Stimulated activated memory B cell treated with anti-CD40 and anti-IgM and Interleukin-4, amounts not matched to agents 10 μg/mL and 1 μg/mL and 100 μg/mL, for 72 hours (primary cell): ENCODE data around the gene KSR1.

Experiments
- ATAC-seq: fragments of 150-1000 bp; cut with Tn5 transposase; 2 replicates; pipeline ENCODE4 v1.10.0; 2021
- H3K27ac Mint-ChIP-seq: one replicate; pipeline ENCODE4 v1.8.0; 2022; ENCODE audit warnings: mild to moderate bottlenecking, mixed read lengths
- H3K27me3 Mint-ChIP-seq: one replicate; pipeline ENCODE4 v1.8.0; 2022; ENCODE audit warnings: mixed read lengths
- H3K36me3 Mint-ChIP-seq: one replicate; pipeline ENCODE4 v1.8.0; 2022; ENCODE audit warnings: mixed read lengths
- H3K4me1 Mint-ChIP-seq: one replicate; pipeline ENCODE4 v1.8.0; 2022; ENCODE audit warnings: mixed read lengths
- H3K4me3 Mint-ChIP-seq: one replicate; pipeline ENCODE4 v1.8.0; 2022; ENCODE audit warnings: mild to moderate bottlenecking, moderate library complexity, mixed read lengths
- H3K9me3 Mint-ChIP-seq: one replicate; pipeline ENCODE4 v1.8.0; 2022; ENCODE audit warnings: mixed read lengths

The KSR1 gene

DNA sequence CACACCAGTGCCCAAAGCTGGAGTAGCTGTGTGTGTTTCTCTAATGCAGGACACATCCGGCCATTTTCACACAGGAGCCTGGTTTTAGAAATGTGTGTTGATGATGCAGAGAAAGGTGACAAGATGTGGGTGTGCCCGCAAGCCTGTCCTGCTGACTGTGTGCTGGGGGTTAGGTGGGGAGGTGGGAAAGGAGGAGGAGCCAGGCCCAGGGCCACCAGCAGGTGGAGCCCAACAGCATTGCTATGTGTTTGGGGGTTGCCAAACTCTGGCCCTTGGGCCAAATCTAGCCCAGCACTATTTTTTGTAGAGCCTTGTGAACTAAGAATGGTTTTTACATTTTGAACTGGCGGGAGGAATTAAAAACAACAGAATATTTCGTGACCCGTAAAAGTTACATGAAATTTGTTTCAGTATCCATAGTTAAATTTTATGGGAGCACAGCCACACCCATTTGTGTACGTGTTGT, 113.0 kb downstream of the KSR1 start:
- H3K27me3 Mint-ChIP-seq, result no peaks in the 10 kb centered on the region
- H3K27ac Mint-ChIP-seq, result peak overlapping the region; percentile 15
- H3K9me3 Mint-ChIP-seq, result no peaks in the 10 kb centered on the region
- peak; percentile 74 for ATAC-seq
- no peak overlapping the region for H3K4me3 Mint-ChIP-seq
- peaks cover 2% of the 10 kb centered on the region for H3K36me3 Mint-ChIP-seq
- peaks cover 23% of the 10 kb centered on the region for H3K4me1 Mint-ChIP-seq

DNA sequence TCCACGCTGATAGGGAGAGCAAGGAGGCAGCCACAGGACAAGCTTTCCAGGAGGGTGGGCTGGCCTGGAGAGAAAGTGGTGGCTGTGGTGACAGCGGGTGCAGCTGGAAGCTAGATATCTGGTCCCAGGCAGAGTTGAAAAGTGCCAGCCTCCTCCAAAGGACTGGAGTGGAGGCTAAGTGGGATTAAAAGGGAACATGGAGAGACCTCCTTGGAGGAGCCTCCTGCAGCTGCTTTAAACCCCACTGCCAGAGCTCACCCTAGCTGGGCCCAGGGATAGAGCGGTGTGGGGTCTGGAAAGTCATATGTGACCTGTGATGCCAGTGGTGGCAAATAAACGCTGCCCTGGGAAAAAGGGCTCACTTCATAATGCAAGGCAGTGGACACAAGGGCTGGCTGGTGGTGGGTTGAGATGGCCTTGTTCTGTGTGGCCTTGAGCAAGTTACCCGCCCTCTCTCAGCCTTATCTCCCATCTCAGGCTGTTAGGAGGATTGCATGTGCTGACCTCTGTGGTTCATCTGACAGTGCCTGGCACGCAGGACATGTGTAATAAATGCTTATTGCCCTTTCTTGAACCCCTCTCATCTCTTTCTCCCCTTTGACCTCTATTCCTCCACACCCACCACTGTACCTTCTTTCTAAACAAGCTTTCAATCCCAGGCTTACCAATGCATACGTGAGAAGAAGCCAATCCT, 113.8 kb downstream of the KSR1 start:
- Mint-ChIP-seq H3K9me3 (no peaks in the 10 kb centered on the region), H3K4me3 (no peak overlapping the region), H3K36me3 (no peaks in the 10 kb centered on the region), H3K4me1 (peaks cover 30% of the 10 kb centered on the region), H3K27ac (peak overlapping the region; percentile 15), H3K27me3 (no peaks in the 10 kb centered on the region)
- ATAC-seq, result no peak

- Mint-ChIP-seq H3K36me3 (no peaks in the 10 kb centered on the region), H3K27ac (no peak overlapping the region), H3K4me1 (peaks cover 30% of the 10 kb centered on the region), H3K9me3 (no peaks in the 10 kb centered on the region), H3K4me3 (no peak overlapping the region), H3K27me3 (no peaks in the 10 kb centered on the region)
- ATAC-seq, result no peak
These were observed 114.3 kb downstream of the KSR1 start for GRCh38 chr17:27570578-27570914.

GRCh38 chr17:27571563-27572352, 115.5 kb downstream of the KSR1 start:
- peaks cover 28% of the 10 kb centered on the region for H3K4me1 Mint-ChIP-seq
- no peaks in the 10 kb centered on the region for H3K36me3 Mint-ChIP-seq
- no peak overlapping the region for H3K4me3 Mint-ChIP-seq
- no peak for ATAC-seq
- no peak overlapping the region for H3K27ac Mint-ChIP-seq
- no peaks in the 10 kb centered on the region for H3K27me3 Mint-ChIP-seq
- H3K9me3 Mint-ChIP-seq, result no peaks in the 10 kb centered on the region

GRCh38 chr17:27572665-27573064, 116.4 kb downstream of the KSR1 start:
- H3K27ac Mint-ChIP-seq, result peak overlapping the region; percentile 28
- no peak overlapping the region for H3K4me3 Mint-ChIP-seq
- no peaks in the 10 kb centered on the region for H3K27me3 Mint-ChIP-seq
- H3K4me1 Mint-ChIP-seq, result peaks cover 28% of the 10 kb centered on the region
- no peaks in the 10 kb centered on the region for H3K36me3 Mint-ChIP-seq
- no peaks in the 10 kb centered on the region for H3K9me3 Mint-ChIP-seq
- ATAC-seq, result no peak

GRCh38 chr17:27573548-27573947, 117.3 kb downstream of the KSR1 start:
- Mint-ChIP-seq H3K27me3 (no peaks in the 10 kb centered on the region), H3K36me3 (no peaks in the 10 kb centered on the region), H3K27ac (no peak overlapping the region), H3K4me1 (peaks cover 32% of the 10 kb centered on the region), H3K4me3 (no peak overlapping the region), H3K9me3 (no peaks in the 10 kb centered on the region)
- no peak for ATAC-seq

- Mint-ChIP-seq H3K9me3 (no peaks in the 10 kb centered on the region), H3K27me3 (no peaks in the 10 kb centered on the region), H3K27ac (no peak overlapping the region), H3K4me1 (peaks cover 37% of the 10 kb centered on the region), H3K36me3 (no peaks in the 10 kb centered on the region), H3K4me3 (no peak overlapping the region)
- ATAC-seq, result no peak
These were observed 117.8 kb downstream of the KSR1 start for GRCh38 chr17:27573971-27574525.

DNA sequence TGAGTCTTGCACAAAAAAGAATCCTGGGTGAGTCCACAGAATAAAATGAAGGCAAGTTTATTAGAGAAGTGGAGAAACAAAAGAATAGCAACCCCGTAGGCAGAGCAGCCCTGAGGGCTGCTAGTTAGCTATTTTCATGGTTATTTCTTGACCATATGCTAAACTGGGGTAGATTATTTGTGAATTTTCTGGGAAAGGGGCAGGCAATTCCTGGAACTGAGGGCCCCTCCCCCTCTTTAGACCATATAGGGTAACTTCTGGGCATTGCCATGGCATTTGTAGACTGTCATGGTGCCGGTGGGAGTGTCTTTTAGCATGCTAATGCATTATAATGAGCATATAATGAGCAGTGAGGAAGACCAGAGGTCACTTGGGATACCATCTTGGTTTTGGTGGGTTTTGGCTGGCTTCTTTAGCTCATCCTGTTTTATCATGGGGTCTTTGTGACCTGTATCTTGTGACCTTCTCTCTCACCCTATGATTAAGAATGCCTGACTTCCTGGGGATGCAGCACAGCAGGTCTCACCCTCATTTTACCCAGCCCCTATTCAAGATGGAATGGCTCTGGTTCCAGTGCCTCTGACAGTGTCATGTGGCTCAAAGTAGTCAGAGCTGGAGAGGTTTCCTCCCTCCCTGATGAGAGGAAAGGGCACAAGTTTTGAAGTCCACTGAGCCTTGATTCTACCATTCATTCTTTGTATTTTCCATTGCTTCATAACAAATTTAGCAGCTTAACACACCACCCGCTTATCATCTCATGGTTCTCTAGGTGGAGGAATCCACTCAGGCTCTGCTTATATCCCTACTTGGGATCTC, 119.1 kb downstream of the KSR1 start:
- no peaks in the 10 kb centered on the region for H3K27me3 Mint-ChIP-seq
- H3K36me3 Mint-ChIP-seq, result no peaks in the 10 kb centered on the region
- ATAC-seq, result no peak
- peaks cover 37% of the 10 kb centered on the region for H3K4me1 Mint-ChIP-seq
- no peaks in the 10 kb centered on the region for H3K9me3 Mint-ChIP-seq
- no peak overlapping the region for H3K4me3 Mint-ChIP-seq
- peak overlapping the region; percentile 15 for H3K27ac Mint-ChIP-seq

GRCh38 chr17:27575912-27576252, 119.6 kb downstream of the KSR1 start:
- no peak for ATAC-seq
- no peaks in the 10 kb centered on the region for H3K9me3 Mint-ChIP-seq
- H3K4me1 Mint-ChIP-seq, result peaks cover 37% of the 10 kb centered on the region
- no peak overlapping the region for H3K4me3 Mint-ChIP-seq
- no peaks in the 10 kb centered on the region for H3K36me3 Mint-ChIP-seq
- peak overlapping the region; percentile 15 for H3K27ac Mint-ChIP-seq
- H3K27me3 Mint-ChIP-seq, result no peaks in the 10 kb centered on the region

GRCh38 chr17:27576477-27577083, 120.3 kb downstream of the KSR1 start:
- Mint-ChIP-seq H3K27me3 (no peaks in the 10 kb centered on the region), H3K36me3 (no peaks in the 10 kb centered on the region), H3K4me3 (no peak overlapping the region), H3K27ac (no peak overlapping the region), H3K4me1 (peaks cover 43% of the 10 kb centered on the region), H3K9me3 (no peaks in the 10 kb centered on the region)
- no peak for ATAC-seq

GRCh38 chr17:27577121-27577761, 121.0 kb downstream of the KSR1 start:
- no peaks in the 10 kb centered on the region for H3K27me3 Mint-ChIP-seq
- no peak for ATAC-seq
- H3K4me1 Mint-ChIP-seq, result peaks cover 49% of the 10 kb centered on the region

GRCh38 chr17:27577884-27578717, 121.9 kb downstream of the KSR1 start:
- no peak for ATAC-seq
- H3K36me3 Mint-ChIP-seq, result peaks cover 3% of the 10 kb centered on the region

More at GRCh38 chr17:27577121-27577761, 121.0 kb downstream of the KSR1 start:
- no peaks in the 10 kb centered on the region for H3K9me3 Mint-ChIP-seq
- H3K4me3 Mint-ChIP-seq, result no peak overlapping the region
- no peaks in the 10 kb centered on the region for H3K36me3 Mint-ChIP-seq
- no peak overlapping the region for H3K27ac Mint-ChIP-seq

DNA sequence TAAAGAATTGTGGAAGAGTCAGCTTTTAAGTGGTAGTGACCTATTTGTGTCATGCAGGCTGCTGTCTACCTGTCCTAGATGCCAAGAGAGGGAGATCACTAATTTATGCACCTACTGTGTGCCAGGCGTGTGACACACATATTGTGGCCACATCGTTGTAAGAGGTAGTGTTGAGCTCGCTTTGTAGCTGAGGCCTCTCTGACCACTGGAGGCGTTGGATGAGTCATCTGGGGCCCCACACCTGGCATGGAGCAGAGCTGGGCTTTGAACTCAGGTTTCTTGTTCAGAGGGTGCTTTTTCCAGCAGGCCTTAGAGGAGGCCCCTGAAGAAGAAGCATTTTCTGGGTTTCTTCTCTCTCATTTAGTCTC, 122.5 kb downstream of the KSR1 start:
- H3K4me3 Mint-ChIP-seq, result no peak overlapping the region
- H3K4me1 Mint-ChIP-seq, result peaks cover 48% of the 10 kb centered on the region
- H3K27ac Mint-ChIP-seq, result peak overlapping the region; percentile 25
- H3K9me3 Mint-ChIP-seq, result no peaks in the 10 kb centered on the region
- H3K27me3 Mint-ChIP-seq, result no peaks in the 10 kb centered on the region
- peak; percentile 88 for ATAC-seq
- peaks cover 9% of the 10 kb centered on the region for H3K36me3 Mint-ChIP-seq

More at GRCh38 chr17:27577884-27578717, 121.9 kb downstream of the KSR1 start:
- H3K9me3 Mint-ChIP-seq, result no peaks in the 10 kb centered on the region
- no peaks in the 10 kb centered on the region for H3K27me3 Mint-ChIP-seq
- H3K4me1 Mint-ChIP-seq, result peaks cover 49% of the 10 kb centered on the region
- no peak overlapping the region for H3K4me3 Mint-ChIP-seq
- H3K27ac Mint-ChIP-seq, result peak overlapping the region; percentile 25

- Mint-ChIP-seq H3K27ac (no peak overlapping the region), H3K4me1 (peaks cover 45% of the 10 kb centered on the region), H3K9me3 (no peaks in the 10 kb centered on the region), H3K4me3 (no peak overlapping the region), H3K27me3 (no peaks in the 10 kb centered on the region), H3K36me3 (peaks cover 11% of the 10 kb centered on the region)
- ATAC-seq, result no peak
These were observed 123.1 kb downstream of the KSR1 start for GRCh38 chr17:27579304-27579703.
